Measurements from ENCODE around the gene ADORA2A. TPM values are rescaled to one million over a fixed set of nuclear protein-coding genes. Genes with fewer than 3 reads are reported as not detected.

ADORA2A gene
- 10.6 and 18.6 TPM in 2 replicates for total RNA-seq

DNA sequence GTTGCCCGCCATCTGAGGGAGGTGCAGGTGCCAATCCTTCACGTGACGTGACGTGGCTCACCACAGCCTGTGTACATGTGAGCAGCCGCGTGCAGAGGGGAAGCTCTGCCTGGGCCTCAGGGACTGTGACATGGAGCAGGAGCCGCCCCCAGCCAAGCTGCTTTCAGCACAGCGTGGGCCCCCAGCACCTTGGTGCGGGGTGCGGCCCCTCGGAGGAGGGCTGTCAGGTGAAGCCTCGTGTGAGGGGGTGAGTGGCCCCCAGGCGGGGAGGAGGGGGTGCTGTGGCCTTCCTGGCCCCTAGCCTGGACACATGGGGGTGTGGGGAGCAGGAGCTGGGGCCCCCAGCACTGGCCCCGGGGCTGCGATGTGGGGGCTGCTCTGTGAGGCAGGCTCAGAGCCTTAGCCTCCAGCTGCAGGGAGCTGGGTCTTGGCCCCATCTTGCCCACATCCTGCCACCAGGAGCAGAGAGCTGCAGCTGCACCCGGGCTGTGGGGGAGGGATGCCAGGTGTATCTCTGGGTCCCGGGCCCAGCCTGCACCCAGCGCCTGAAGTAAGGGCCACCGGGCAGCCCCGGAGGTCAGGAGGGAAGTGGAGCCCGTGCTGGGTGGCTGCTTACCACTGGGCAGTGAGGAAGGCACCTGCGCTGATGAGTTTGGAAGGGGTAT is at the start of gene ADORA2A:
Gene ADORA2A, plus strand, starts transcription at position 100 of the 665 bp plus-strand sequence. CDS start 5,806 bp downstream, outside the sequence.

Other genes with a start within 250 kb of the ADORA2A start
- gene SUSD2, start 246.1 kb upstream of the ADORA2A start, total RNA-seq, result 0.10 and 0.33 TPM in 2 replicates
- gene GGT5, start 182.5 kb upstream of the ADORA2A start, total RNA-seq, result 21.3 and 33.0 TPM in 2 replicates
- 48.3 and 51.7 TPM in 2 replicates for gene SPECC1L, start 156.8 kb upstream of the ADORA2A start, total RNA-seq
- gene UPB1, start 67.7 kb downstream of the ADORA2A start, total RNA-seq, result 0.33 TPM in 1 of 2 replicates, not detected in the other
- 171 and 204 TPM in 2 replicates for gene GUCD1, start 127.5 kb downstream of the ADORA2A start, total RNA-seq
- gene SNRPD3, start 128.4 kb downstream of the ADORA2A start, total RNA-seq, result 104 and 158 TPM in 2 replicates
- 5.9 and 6.0 TPM in 2 replicates for gene LRRC75B, start 165.5 kb downstream of the ADORA2A start, total RNA-seq
- gene GGT1, start 175.6 kb downstream of the ADORA2A start, total RNA-seq, result 1.3 and 2.3 TPM in 2 replicates

Measured in vein endothelial cell (primary cell).